Body of pancreas (tissue), 4 donors: ENCODE results near the gene C16orf78.

Experiments
- POLR2A ChIP-seq, 3 donors: fragments of 450-650 bp; IDR thresholded peaks; one replicate each; pipeline ENCODE4 v1.6.1; 2016; ENCODE audit warnings: antibody characterized with exemption in 3 of 3, mild to moderate bottlenecking in 2 of 3
- TF ChIP-seq, protein P1 (sequence below), 7 experiments: fragments of 450-650 bp in 4 of 7; fragments of 200-600 bp in 3 of 7; sonication (generic) in 3 of 7; IDR thresholded peaks; one replicate each; pipeline ENCODE4 v1.5.1; 2016 to 2019; ENCODE audit warnings: antibody characterized with exemption in 7 of 7

DNA sequence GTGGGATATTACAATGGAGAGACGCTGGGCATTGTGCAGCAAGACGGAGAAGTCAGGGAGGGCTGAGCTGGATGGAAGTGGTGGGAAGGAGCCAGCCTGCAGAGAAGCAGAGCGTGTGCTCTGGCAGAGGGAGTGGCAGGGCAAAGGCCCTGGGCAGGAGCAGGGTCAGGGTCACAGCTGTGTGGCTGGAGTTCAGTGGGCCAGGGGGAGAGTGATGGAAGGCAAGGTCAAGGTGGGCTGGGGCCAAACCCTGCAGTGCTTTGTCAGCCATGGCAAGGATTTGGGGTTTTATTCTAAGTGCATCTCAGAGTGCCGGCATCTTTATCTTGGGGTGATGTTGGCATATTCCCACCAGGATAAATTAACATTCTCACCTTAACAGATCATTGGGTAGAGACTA lies 31.9 kb upstream of the C16orf78 start:
- no peak for TF ChIP-seq POLR2A (IDR thresholded peaks at IDR 0.05)
- TF ChIP-seq, protein P1, sequence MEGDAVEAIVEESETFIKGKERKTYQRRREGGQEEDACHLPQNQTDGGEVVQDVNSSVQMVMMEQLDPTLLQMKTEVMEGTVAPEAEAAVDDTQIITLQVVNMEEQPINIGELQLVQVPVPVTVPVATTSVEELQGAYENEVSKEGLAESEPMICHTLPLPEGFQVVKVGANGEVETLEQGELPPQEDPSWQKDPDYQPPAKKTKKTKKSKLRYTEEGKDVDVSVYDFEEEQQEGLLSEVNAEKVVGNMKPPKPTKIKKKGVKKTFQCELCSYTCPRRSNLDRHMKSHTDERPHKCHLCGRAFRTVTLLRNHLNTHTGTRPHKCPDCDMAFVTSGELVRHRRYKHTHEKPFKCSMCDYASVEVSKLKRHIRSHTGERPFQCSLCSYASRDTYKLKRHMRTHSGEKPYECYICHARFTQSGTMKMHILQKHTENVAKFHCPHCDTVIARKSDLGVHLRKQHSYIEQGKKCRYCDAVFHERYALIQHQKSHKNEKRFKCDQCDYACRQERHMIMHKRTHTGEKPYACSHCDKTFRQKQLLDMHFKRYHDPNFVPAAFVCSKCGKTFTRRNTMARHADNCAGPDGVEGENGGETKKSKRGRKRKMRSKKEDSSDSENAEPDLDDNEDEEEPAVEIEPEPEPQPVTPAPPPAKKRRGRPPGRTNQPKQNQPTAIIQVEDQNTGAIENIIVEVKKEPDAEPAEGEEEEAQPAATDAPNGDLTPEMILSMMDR (IDR thresholded peaks at IDR 0.05): no peak
